WERI-Rb-1 (cell line): Measurements from ENCODE around the gene AHI1.

Source experiments
- DNase-seq: peaks from one replicate; pipeline ENCODE4 v3.0.0-alpha.2; 2020
- H3K27ac ChIP-seq: fragments of 250-450 bp; sonication (Bioruptor Pico); 2 replicates; pipeline ENCODE4 v1.5.1; 2020; ENCODE audit warnings: mild to moderate bottlenecking, moderate library complexity
- H3K27me3 ChIP-seq: fragments of 250-450 bp; sonication (Bioruptor Pico); 2 replicates; pipeline ENCODE4 v1.5.1; 2021; ENCODE audit warnings: mild to moderate bottlenecking, low read depth, moderate library complexity; ENCODE audit not compliant: insufficient read depth, severe bottlenecking
- H3K36me3 ChIP-seq: fragments of 250-450 bp; sonication (Bioruptor Pico); 2 replicates; pipeline ENCODE4 v1.5.1; 2020; ENCODE audit warnings: mild to moderate bottlenecking, moderate library complexity
- H3K4me3 ChIP-seq: 2 replicates; pipeline ENCODE4 v1.5.1; 2011; ENCODE audit warnings: low read depth, mild to moderate bottlenecking, control low read depth, low read length
- H3K9me3 ChIP-seq: fragments of 250-450 bp; sonication (Bioruptor Pico); 2 replicates; pipeline ENCODE4 v1.5.1; 2021; ENCODE audit warnings: mild to moderate bottlenecking, moderate library complexity; ENCODE audit not compliant: severe bottlenecking
- CTCF ChIP-seq: IDR thresholded peaks from 2 replicates; pipeline ENCODE4 v1.5.1; 2011; ENCODE audit warnings: low read depth, mild to moderate bottlenecking, control low read depth, inconsistent platforms, low read length

AHI1 gene

GRCh38 chr6:135328136-135328535, 169.4 kb downstream of the AHI1 start:
- no peak for TF ChIP-seq CTCF
- H3K27me3 ChIP-seq = no peaks in the 10 kb centered on the region
- no peak overlapping the region for H3K4me3 ChIP-seq
- no peaks in the 10 kb centered on the region for H3K36me3 ChIP-seq
- DNase-seq = no peak
- H3K9me3 ChIP-seq = no peaks in the 10 kb centered on the region
- H3K27ac ChIP-seq = no peak overlapping the region

DNA sequence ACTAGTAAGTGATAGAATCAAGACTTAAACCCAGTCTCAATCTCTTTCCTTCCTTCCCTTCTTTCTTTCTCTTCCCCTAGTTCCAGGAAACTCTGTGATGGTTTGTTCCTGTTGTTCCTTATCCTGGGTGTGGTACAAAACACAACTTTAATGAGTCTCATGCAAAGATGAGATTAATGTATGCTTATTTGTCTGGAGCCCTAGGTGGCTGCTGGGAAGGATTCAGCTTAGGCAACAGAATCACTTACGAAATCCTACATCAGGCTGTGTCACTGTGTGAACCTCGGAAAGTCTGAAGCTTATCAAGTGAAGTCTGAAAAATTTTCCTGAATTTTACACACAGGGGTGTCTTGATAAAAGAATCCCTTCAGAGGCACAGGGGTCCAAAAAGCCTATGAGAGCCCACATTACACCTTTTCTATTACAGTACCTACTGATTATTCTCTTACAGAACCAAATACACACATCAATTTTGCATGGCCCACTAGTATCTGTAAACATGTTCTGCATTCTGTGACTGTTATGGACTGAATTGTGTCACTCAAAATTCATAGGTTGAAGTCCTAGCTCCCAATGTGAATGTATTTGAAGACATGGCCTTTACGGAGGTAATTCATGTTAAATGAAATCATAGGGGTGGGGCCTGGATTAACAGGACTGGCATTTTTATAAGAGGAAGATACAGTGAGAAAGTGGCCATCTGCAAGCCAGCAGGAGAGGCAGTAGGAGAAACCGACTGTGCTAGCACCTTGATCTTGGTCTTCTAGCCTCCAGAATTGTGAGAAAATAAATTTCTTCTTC, 171.7 kb downstream of the AHI1 start:
- no peak overlapping the region for H3K27ac ChIP-seq
- no peaks in the 10 kb centered on the region for H3K9me3 ChIP-seq
- H3K4me3 ChIP-seq = no peak overlapping the region
- H3K36me3 ChIP-seq = no peaks in the 10 kb centered on the region; the same call in 1 of the 2 replicates
- no peak for TF ChIP-seq CTCF
- no peaks in the 10 kb centered on the region for H3K27me3 ChIP-seq
- DNase-seq = no peak

- no peaks in the 10 kb centered on the region for H3K27me3 ChIP-seq
- DNase-seq = no peak
- TF ChIP-seq CTCF = no peak
- no peak overlapping the region for H3K27ac ChIP-seq
- H3K36me3 ChIP-seq = no peaks in the 10 kb centered on the region; the same call in 1 of the 2 replicates
- H3K4me3 ChIP-seq = no peak overlapping the region
- no peaks in the 10 kb centered on the region for H3K9me3 ChIP-seq
Observed at GRCh38 chr6:135324531-135324930, 173.0 kb downstream of the AHI1 start.

DNA sequence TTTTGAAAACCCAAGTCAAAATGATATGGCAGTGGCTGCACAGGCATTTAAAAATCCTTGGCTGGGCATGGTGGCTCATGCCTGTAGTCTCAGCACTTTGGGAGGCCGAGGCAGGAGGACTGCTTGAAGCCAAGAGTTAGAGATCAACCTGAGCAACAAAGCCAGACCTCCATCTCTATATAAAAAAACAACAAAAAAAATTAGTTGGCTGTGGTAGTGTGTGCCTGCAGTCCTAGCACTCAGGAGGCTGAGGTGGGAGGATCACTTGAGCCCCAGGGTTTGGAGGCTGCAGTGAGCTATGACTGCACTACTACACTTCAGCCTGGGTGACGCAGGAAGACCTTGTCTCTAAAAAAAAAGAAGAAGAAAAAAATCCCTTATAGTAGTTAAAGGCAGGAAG, 173.6 kb downstream of the AHI1 start:
- Histone ChIP-seq H3K9me3 (no peaks in the 10 kb centered on the region), H3K27ac (no peak overlapping the region), H3K36me3 (no peaks in the 10 kb centered on the region; the same call in 1 of the 2 replicates), H3K27me3 (no peaks in the 10 kb centered on the region), H3K4me3 (no peak overlapping the region)
- TF ChIP-seq CTCF = no peak
- no peak for DNase-seq

GRCh38 chr6:135323202-135323668, 174.3 kb downstream of the AHI1 start:
- TF ChIP-seq CTCF = no peak
- H3K27ac ChIP-seq = no peak overlapping the region
- no peaks in the 10 kb centered on the region for H3K9me3 ChIP-seq
- no peak overlapping the region for H3K4me3 ChIP-seq
- no peaks in the 10 kb centered on the region for H3K27me3 ChIP-seq
- H3K36me3 ChIP-seq = no peaks in the 10 kb centered on the region; the same call in 1 of the 2 replicates
- DNase-seq = no peak
